ENCODE measurements around the gene ARHGEF4. TPM values are rescaled to one million over a fixed set of nuclear protein-coding genes. Genes with fewer than 3 reads are reported as not detected.
"Not testable (repeated sequence)": the region's sequence is repeated elsewhere in the genome, so short reads cannot be mapped to it uniquely, and the experiment has no call there.

ARHGEF4 gene
- total and polyA plus RNA-seq, 5 donors, result 1.8 to 5.2 (median 2.8) TPM

- H3K27ac ChIP-seq (ENCODE audit: low read length), result no peak overlapping the region
- peaks cover 9% of the 10 kb centered on the region for H3K4me1 ChIP-seq (ENCODE audit: control insufficient read depth, insufficient read depth, low read length)
- DNase-seq, result peak in 1 of 3 donors; percentile 35
- peak; percentile 22 to 24 for ATAC-seq
- H3K4me3 ChIP-seq (ENCODE audit: low read length), result no peak overlapping the region
- no peaks in the 10 kb centered on the region for H3K9me3 ChIP-seq (ENCODE audit: control insufficient read depth, low read length)
- intact Hi-C loops (cut with DNase I), result no loop called here
- no peaks in the 10 kb centered on the region for H3K27me3 ChIP-seq (ENCODE audit: control insufficient read depth, insufficient read depth)
- 90% methylated on average over 26 of the region's 26 CpGs for WGBS
These were observed 218.7 kb downstream of the ARHGEF4 start for GRCh38 chr2:131055169-131056065.

GRCh38 chr2:131056204-131056931, 219.7 kb downstream of the ARHGEF4 start:
- ATAC-seq (peak in 1 of 2 donors; percentile 22), DNase-seq (no peak)
- Histone ChIP-seq H3K4me3 (ENCODE audit: low read length) (no peak overlapping the region), H3K27me3 (ENCODE audit: control insufficient read depth, insufficient read depth) (no peaks in the 10 kb centered on the region), H3K9me3 (ENCODE audit: control insufficient read depth, low read length) (no peaks in the 10 kb centered on the region), H3K4me1 (ENCODE audit: control insufficient read depth, insufficient read depth, low read length) (peaks cover 9% of the 10 kb centered on the region), H3K27ac (ENCODE audit: low read length) (peak overlapping the region; percentile 13)
- WGBS, result 52% methylated on average over 5 of the region's 5 CpGs
- intact Hi-C loops (cut with DNase I), result no loop called here

- no peak overlapping the region for H3K27ac ChIP-seq (ENCODE audit: low read length)
- ATAC-seq, result no peak
- 80% methylated on average over 4 of the region's 4 CpGs for WGBS
These were observed 220.2 kb downstream of the ARHGEF4 start for GRCh38 chr2:131056932-131057287.

GRCh38 chr2:131058214-131058843, 221.6 kb downstream of the ARHGEF4 start:
- H3K4me1 ChIP-seq (ENCODE audit: control insufficient read depth, insufficient read depth, low read length), result peaks cover 9% of the 10 kb centered on the region
- no peak overlapping the region for H3K4me3 ChIP-seq (ENCODE audit: low read length)
- 73% methylated on average over 8 of the region's 8 CpGs for WGBS
- no peak for ATAC-seq
- no peak overlapping the region for H3K27ac ChIP-seq (ENCODE audit: low read length)
- no peaks in the 10 kb centered on the region for H3K9me3 ChIP-seq (ENCODE audit: control insufficient read depth, low read length)
- DNase-seq, result no peak
- intact Hi-C loops (cut with DNase I), result no loop called here
- H3K27me3 ChIP-seq (ENCODE audit: control insufficient read depth, insufficient read depth), result no peaks in the 10 kb centered on the region

More at GRCh38 chr2:131056932-131057287, 220.2 kb downstream of the ARHGEF4 start:
- Histone ChIP-seq H3K9me3 (ENCODE audit: control insufficient read depth, low read length) (no peaks in the 10 kb centered on the region), H3K27me3 (ENCODE audit: control insufficient read depth, insufficient read depth) (no peaks in the 10 kb centered on the region), H3K4me1 (ENCODE audit: control insufficient read depth, insufficient read depth, low read length) (peaks cover 9% of the 10 kb centered on the region), H3K4me3 (ENCODE audit: low read length) (no peak overlapping the region)
- DNase-seq, result no peak
- intact Hi-C loops (cut with DNase I), result no loop called here

GRCh38 chr2:131058920-131059319, 222.2 kb downstream of the ARHGEF4 start:
- ATAC-seq, result no peak

GRCh38 chr2:131063501-131064283, 227.0 kb downstream of the ARHGEF4 start:
- WGBS, result 79% methylated on average over 11 of the region's 11 CpGs
- H3K4me3 ChIP-seq (ENCODE audit: low read length), result no peak overlapping the region
- intact Hi-C loops (cut with DNase I), result no loop called here
- H3K9me3 ChIP-seq (ENCODE audit: control insufficient read depth, low read length), result no peaks in the 10 kb centered on the region
- peaks cover 7% of the 10 kb centered on the region for H3K4me1 ChIP-seq (ENCODE audit: control insufficient read depth, insufficient read depth, low read length)
- no peak overlapping the region for H3K27ac ChIP-seq (ENCODE audit: low read length)
- ATAC-seq (no peak), DNase-seq (peak in 1 of 3 donors; percentile 25)
- H3K27me3 ChIP-seq (ENCODE audit: control insufficient read depth, insufficient read depth), result no peaks in the 10 kb centered on the region

More at GRCh38 chr2:131058920-131059319, 222.2 kb downstream of the ARHGEF4 start:
- 87% methylated on average over 4 of the region's 4 CpGs for WGBS
- Histone ChIP-seq H3K4me3 (ENCODE audit: low read length) (no peak overlapping the region), H3K27ac (ENCODE audit: low read length) (no peak overlapping the region), H3K9me3 (ENCODE audit: control insufficient read depth, low read length) (no peaks in the 10 kb centered on the region), H3K4me1 (ENCODE audit: control insufficient read depth, insufficient read depth, low read length) (peaks cover 11% of the 10 kb centered on the region), H3K27me3 (ENCODE audit: control insufficient read depth, insufficient read depth) (no peaks in the 10 kb centered on the region)
- peak in 1 of 3 donors; percentile 11 for DNase-seq
- intact Hi-C loops (cut with DNase I), result no loop called here

- Histone ChIP-seq H3K4me1 (ENCODE audit: control insufficient read depth, insufficient read depth, low read length) (peaks cover 5% of the 10 kb centered on the region), H3K9me3 (ENCODE audit: control insufficient read depth, low read length) (no peaks in the 10 kb centered on the region), H3K4me3 (ENCODE audit: low read length) (no peak overlapping the region), H3K27ac (ENCODE audit: low read length) (no peak overlapping the region), H3K27me3 (ENCODE audit: control insufficient read depth, insufficient read depth) (no peaks in the 10 kb centered on the region)
- ATAC-seq, result peak in 1 of 2 donors; percentile 35
- WGBS, result 58% methylated on average over 14 of the region's 14 CpGs
- peak in 1 of 3 donors; percentile 20 for DNase-seq
- intact Hi-C loops (cut with DNase I), result no loop called here
These were observed 228.1 kb downstream of the ARHGEF4 start for GRCh38 chr2:131064589-131065512.

GRCh38 chr2:131067465-131068125, 230.9 kb downstream of the ARHGEF4 start:
- WGBS, result 54% methylated on average over 2 of the region's 2 CpGs
- DNase-seq, result no peak
- Histone ChIP-seq H3K9me3 (ENCODE audit: control insufficient read depth, low read length) (no peaks in the 10 kb centered on the region), H3K27me3 (ENCODE audit: control insufficient read depth, insufficient read depth) (no peaks in the 10 kb centered on the region), H3K4me1 (ENCODE audit: control insufficient read depth, insufficient read depth, low read length) (peaks cover 5% of the 10 kb centered on the region), H3K27ac (ENCODE audit: low read length) (no peak overlapping the region), H3K4me3 (ENCODE audit: low read length) (no peak overlapping the region)
- intact Hi-C loops (cut with DNase I), result no loop called here
- no peak for ATAC-seq

- not testable (repeated sequence) for H3K27ac ChIP-seq (ENCODE audit: low read length); ATAC-seq
These were observed 231.5 kb downstream of the ARHGEF4 start for GRCh38 chr2:131068172-131068571.

More at GRCh38 chr2:131068172-131068571, 231.5 kb downstream of the ARHGEF4 start:
- DNase-seq; H3K4me1 ChIP-seq (ENCODE audit: control insufficient read depth, insufficient read depth, low read length); H3K9me3 ChIP-seq (ENCODE audit: control insufficient read depth, low read length); H3K27me3 ChIP-seq (ENCODE audit: control insufficient read depth, insufficient read depth); intact Hi-C loops (cut with DNase I); H3K4me3 ChIP-seq (ENCODE audit: low read length): not testable (repeated sequence)
- 95% methylated on average over 6 of the region's 6 CpGs for WGBS

All from right cardiac atrium (tissue), 5 donors.